Measurements from ENCODE around the gene CTIF.

The CTIF gene

DNA sequence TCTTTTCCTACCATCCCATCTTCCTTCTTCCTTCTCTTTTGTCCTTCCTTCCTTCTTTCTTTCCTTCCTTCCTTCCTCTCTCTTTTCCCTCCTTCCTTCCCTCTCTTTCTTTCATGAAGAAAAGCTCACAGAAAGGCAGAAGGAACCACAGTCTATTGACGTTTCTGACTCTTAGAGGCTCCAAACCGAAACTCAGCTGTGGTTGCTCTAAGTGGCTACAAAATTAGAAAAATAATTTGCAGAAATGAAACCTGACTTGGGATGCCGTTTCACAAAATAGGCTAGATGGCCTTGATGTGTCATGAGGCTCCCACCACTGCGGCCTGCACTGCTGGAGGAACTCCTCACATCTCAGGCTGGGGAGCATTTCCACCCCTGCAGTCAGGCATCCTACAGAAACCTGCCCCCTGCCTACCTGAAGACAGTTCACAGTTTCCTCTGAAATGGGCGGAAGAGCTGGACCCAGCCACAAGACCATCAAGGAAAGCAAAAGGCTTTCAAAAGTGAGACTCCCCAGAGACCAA lies 246.3 kb downstream of the CTIF start:
- H3K4me3 ChIP-seq (ENCODE audit: low read depth, low read length) = no peak overlapping the region
- DNase-seq (ENCODE audit: low read depth) = no peak

DNA sequence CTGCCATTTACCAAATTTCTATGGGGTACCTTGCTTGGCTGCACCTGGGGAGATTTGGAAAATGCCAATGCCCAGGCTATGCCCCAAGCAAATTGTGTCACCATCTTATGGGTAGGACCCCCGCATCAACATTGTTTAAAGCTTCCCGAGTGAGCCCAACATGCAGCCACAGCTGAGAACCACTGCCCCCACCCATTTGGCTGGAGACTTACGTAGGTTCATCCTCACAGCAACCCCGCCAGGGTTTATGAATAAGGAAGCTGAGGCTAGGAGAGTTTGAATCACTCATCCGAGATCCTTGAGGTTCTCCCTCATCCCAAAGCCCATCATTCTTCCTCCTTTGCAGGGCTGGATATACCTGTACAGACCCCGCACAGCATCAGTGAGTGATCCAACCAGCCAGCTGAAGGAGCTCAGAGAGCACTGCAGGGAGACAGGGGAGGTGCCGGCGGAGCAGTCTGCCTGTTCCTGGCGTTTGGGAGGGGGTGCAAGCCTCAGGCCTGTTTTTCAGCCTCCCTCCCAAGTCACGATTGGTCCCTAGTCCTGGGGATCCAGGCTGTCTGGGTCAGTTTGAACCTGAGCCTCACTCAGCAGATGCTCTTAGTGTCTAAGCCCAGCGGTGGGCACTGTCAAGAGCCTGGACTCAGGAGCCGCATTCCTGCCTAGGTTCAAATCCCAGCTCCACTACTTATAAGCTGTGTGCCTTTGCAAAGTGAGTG lies 247.1 kb downstream of the CTIF start:
- no peak for DNase-seq (ENCODE audit: low read depth)
- H3K4me3 ChIP-seq (ENCODE audit: low read depth, low read length) = no peak overlapping the region

DNA sequence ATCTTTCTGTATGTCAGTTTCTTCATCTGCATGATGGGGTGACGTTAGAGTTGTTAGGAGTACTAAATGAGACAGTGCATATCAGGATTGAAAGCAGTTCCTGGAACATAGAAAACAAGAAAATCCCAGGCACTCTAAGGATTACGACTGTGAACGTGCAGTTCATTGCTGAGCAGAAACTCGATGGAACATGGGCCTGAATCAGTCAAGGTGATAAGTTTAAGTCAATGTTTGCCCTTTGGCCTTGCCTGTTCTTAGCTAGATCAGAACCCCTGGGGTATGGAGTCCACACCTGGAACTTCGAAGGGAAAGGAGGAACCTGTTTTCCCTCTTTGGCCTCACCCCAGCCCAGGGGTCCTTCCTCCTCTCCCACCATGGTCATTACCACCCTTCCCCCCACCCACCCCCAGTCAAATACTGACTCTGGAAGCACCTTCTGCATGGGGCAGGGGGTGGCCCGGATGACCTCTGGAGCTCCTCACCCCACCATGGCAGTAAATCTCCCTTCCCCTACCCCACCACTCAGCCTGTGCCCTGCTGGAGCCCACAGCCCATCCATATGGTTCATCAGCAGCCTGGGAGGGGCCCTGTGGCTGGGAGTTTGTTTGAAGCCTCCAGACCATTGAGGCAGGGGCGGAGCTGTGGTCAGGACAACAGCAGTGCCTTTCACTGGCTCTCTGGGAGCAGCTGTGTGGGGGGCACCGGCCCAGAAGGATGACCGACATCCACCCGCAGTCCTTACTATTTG lies 247.8 kb downstream of the CTIF start:
- DNase-seq (ENCODE audit: low read depth) = no peak
- H3K4me3 ChIP-seq (ENCODE audit: low read depth, low read length) = no peak overlapping the region

DNA sequence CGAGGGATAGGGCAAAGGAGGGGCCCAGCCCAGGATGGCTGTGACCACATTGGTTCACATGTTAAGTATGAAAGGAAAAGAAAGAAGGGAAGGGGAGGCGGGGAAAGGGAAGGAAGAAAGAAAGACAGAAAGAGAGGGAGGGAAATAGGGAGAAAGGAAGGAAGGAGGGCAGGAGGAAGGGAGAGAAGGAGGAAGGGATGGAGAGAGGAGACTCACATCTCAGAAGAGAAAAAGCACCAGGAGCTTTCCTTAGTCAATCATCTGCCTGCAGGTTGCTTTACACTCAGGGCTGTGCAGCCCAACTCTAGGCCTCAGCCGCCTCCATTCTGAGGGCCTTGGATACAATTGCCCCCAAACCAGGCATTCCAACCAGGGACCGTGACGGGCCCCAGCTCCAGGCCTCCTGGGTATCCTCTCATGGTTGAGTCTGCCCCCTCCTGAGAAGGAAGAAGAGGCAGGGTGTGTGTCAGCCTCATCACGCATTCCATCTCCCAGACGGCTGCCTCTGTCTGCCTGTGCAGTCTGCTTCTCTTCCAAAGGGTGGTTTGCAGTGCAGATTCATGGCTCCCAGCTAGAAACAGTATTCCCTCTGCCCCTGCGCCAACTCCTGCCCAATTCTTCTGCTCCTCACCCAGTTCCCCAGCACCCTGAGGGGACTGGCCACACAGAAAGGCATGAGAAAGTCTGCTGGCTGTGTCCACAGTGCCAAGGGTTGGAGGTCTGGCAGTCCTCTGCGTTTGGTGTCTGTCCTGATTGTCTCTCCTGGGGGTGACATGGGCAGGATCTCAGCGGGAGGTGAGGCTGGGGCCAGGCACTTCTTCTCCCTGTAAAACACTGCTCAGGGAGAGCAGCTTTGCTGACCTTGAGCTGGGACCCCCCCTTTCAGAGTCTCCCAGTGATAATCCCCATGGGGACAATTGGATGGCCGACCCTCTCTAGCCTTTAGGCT lies 248.6 kb downstream of the CTIF start:
- no peak overlapping the region for H3K4me3 ChIP-seq (ENCODE audit: low read depth, low read length)
- DNase-seq (ENCODE audit: low read depth) = no peak

DNA sequence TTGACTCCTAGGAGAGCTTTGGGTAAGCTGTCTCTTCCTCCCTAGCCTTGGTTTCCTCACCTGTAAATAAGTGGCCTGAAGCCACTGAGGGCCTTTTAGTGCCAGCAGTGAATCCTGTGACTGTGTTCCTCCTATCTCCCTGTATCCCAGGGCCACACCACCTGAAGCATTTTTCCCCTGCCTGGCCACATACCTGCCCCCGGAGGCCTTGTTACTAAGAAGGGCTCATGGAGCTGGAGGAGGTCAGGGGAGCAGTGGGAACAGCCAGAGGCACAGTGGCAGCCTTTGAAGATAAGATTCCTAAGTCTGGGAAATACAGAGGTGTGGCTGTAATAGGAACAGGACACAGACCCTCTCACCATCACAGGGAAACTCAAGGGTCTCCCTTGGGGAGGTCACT lies 249.5 kb downstream of the CTIF start:
- H3K4me3 ChIP-seq (ENCODE audit: low read depth, low read length) = no peak overlapping the region
- no peak for DNase-seq (ENCODE audit: low read depth)

DNA sequence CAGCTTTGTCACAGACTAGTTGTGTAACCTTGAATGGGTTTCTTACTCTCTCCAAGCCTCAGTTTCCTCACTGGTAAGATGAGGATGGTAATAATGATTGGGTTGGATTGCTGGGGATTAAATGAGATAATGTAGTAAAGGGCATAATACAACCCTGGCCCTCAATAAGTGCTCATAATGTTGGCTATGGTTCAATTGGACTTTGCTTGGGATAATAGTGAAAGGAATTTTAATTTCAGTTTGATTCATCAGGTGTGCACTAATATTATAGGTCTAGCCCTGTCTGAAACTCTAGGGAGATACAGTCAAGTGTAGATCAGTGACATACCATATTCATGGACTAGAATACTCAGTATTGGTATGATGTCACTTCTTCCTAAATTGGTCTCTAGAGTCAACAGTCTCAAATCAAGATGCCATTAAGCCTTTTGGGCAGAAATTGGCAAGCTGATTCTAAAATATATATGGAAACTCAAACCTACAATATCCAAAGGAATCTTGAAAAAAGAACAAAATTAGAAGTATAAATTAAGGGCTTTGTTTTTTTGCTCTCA lies 250.5 kb downstream of the CTIF start:
- DNase-seq (ENCODE audit: low read depth) = no peak
- no peak overlapping the region for H3K4me3 ChIP-seq (ENCODE audit: low read depth, low read length)

DNA sequence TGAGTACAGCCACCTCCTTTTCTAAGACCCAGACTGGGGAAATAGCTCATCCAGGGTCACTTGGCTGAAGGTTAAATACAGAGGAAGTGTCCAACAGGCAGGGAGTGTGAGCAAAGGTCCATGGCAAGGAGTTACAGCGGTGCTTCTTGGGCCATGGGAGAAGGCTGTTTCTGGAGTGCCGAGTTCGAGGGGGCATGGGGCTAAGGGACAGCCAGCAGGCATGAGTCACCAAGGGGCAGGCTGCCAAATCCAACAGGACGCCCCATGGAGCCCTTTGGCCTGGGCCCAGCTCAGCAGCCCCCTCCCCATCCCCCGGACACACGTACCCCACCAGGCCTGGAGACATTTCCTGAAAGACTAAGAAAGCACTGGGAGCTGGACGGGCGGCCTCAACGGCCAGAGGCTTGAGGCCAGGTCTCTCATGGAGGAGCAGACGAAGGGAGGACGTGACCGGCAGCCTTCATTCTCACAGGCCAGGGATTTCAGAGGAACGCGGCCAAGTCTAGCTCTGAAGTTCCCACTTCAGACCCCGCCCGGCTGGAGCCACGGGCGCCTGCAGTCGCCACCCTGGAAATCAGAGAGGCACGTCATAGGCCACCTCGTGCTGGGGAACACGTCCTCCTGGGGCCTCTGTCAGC lies 251.5 kb downstream of the CTIF start:
- no peak overlapping the region for H3K4me3 ChIP-seq (ENCODE audit: low read depth, low read length)
- no peak for DNase-seq (ENCODE audit: low read depth)

DNA sequence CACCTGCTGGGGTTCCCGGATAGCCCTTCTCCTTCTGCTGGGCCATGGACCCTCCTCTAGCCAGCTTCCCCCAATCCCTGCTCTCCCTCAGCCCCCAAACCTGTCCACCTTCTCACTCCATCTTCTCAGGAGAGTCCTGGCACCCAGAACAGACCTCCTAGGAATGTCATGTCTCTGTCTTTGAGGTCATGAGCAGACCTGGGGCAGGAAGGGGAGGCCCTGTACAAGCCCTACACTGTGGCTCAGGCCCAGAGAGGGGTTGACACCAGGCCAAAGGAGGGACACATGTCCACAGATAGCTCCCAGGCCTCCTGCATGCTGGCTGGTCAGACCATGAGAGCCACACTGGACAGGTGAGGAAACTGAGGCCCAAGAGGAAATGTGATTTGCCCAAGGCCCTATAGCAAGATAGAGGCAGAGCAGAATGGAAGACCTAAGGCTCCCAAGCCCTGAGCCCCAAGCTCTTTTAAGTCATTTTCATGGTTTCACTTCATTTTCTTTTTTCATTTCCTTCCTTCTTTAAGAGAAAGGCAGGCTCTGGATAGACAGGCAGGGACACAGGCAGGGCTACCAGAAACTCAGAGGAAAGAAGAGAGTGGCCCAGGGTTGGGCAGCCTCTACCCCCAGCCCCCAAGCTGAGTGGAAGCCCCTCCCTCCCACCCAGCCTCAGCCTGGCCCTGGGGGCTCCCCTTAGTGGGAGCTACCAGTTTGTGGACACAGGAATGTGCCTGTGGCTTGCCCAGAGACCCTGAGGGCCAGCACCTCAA lies 252.2 kb downstream of the CTIF start:
- H3K4me3 ChIP-seq (ENCODE audit: low read depth, low read length) = no peak overlapping the region
- no peak for DNase-seq (ENCODE audit: low read depth)

DNA sequence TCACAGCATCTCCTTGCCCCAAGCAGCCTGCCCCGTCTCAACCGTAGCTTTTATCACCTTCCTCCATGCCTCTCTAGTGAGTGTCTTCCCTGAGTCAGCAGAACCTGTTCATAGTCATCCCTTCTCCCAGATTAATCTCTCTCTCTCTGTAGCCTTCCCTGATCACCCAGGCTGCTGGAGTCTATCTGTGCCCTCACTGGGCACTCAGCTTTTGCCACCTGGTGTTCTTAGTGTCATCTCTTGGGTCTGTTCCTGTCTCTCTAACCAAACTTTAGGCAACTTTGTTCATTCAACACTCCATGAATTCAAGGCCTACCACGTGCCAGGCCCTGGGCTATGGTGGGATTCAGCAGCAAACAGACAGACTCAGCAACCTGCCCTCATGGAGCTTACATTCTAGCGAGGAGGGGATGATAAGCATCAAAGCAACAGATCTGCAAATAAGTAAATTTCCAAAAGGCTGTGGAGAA lies 252.8 kb downstream of the CTIF start:
- no peak overlapping the region for H3K4me3 ChIP-seq (ENCODE audit: low read depth, low read length)
- no peak for DNase-seq (ENCODE audit: low read depth)

DNA sequence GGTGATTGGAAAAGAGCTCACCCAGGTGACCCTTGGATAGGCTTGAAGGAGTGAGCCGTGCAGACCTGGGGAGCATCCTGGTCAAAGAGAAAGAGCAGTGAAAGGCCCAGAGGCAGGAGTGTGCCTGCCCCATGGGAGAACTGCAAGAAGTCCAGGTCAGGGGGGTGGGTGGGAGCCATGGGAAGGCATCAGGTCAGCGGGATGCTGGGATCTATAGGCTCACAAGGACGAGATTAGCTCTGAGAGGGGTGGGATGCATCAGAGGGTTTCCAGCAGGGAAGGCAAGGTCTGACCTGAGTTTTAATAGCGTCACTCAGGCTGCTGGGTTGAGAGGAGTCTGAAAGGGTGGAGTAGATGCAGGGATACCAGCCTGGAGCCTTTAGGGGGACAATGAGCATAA lies 253.3 kb downstream of the CTIF start:
- no peak for DNase-seq (ENCODE audit: low read depth)
- no peak overlapping the region for H3K4me3 ChIP-seq (ENCODE audit: low read depth, low read length)

DNA sequence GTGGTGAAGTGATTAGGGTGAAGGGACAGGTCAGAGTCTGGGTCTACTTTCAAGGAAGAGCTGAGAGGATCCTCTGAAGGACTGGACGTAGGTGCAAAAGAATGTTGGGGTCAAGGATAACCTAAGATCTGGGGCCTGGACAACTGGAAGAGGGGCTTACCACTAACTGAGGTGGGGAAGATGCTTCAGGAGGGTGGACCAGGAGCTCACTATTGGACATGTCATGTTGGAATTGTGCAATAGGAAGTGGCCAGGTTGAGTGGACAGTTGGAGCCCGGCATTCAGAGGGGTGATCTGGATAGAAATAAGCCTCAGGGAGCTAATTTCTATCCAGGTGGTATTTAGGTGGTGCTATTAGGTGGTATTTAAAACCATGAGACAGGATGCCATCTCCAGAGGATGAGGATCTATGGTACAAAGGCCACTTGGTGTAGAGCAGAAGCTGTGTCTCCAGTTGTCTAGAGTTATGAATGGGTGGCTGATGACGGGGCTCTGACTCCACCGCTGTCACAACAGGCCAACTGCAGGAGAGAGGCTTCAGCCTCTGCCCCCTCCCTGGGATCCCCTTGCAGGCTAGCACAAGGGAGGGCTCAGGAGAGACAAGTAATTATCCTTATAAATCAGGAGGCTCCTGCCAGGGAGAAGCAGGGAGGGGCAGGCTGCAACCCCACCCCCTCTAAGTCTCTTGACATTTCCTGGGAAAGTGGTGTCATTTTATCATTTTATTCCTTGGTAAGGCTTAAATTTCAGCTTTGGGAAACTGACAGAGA lies 254.0 kb downstream of the CTIF start:
- H3K4me3 ChIP-seq (ENCODE audit: low read depth, low read length) = no peak overlapping the region
- no peak for DNase-seq (ENCODE audit: low read depth)

DNA sequence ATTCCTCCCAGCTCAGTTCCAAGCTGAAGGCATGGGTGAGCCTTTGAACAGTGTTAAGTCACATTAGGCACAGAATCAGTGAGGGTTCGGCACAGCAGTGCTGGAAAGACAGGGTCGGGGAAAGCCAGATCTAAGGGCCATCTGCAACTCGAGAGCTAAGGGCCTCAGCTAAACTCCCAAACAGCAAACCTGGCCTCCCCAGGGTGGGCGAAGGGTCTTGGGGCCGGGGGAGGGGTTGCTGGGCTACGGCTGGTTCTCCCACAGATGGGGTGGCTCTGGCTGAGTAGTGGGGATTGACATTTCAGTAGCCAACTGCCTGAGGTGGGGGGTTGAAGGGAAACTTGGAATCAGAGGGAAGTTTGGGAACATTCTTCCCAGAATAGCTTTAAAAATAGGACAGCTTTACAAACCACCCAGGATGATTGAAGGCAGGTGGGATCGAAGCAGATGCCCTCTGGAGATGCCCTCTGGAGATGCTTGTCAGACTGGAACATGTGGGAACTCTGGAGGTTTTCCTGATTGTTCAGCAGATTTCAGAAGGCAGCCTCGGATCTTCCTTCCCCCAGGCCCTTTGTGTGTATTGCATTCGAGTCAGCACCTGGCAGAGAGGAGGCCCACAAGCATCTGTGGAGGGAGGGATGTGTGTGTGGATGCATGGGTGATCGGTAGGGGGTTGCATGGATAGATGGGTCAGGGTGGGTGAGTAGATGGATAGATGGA lies 255.6 kb downstream of the CTIF start:
- no peak for DNase-seq (ENCODE audit: low read depth)
- no peak overlapping the region for H3K4me3 ChIP-seq (ENCODE audit: low read depth, low read length)

DNA sequence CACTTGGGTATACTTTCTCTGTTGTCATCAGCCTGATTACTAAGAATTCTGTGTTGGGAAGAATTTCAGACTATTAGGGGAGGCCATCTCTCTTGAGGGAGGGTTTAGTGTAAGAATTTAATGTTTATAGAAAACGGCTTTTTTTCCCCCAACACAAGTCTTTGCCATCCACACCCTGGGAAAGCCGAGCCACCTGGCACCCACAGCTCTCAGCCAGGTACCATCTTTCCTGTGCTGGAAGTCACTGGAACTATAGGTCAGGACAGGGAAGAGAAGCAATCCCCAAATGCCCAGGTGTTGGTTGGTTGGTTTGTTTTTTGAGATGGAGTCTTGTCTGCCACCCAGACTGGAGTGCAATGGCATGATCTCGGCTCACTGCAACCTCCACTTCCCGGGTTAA lies 256.9 kb downstream of the CTIF start:
- H3K4me3 ChIP-seq (ENCODE audit: low read depth, low read length) = no peak overlapping the region
- DNase-seq (ENCODE audit: low read depth) = no peak

DNA sequence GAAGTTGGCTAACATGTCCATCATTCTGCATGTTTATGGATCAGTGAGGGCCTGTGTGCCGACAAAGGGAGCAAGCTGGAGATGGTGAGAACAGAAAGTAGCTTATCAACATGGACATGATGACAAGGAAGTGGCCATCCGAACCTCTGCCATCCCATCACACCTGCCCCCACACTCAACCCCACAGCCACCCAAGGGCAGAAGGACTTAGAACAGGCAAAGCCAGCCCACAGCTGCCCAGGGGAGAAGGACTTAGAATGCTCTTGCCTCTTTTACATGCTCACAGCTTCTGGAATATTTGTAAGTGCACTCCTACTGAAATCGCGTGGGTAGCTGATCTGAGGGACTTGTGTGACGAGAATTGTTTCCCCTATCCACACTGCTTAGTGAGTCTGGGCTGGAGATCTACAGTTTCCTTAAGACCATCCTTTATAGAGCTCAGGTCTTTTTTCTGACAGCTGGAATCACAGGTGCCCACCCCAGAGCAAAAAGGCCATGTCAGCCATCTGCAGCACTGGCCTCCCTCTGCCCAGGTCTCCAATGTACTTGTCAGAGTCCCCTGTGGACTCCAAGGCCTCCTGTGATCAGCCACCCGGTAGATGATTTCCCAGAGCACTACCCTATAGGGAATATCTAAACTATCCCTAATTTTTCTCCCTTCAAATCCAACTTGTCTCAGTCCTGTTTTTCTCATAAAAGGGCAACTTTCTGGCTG lies 257.8 kb downstream of the CTIF start:
- no peak for DNase-seq (ENCODE audit: low read depth)
- H3K4me3 ChIP-seq (ENCODE audit: low read depth, low read length) = no peak overlapping the region

DNA sequence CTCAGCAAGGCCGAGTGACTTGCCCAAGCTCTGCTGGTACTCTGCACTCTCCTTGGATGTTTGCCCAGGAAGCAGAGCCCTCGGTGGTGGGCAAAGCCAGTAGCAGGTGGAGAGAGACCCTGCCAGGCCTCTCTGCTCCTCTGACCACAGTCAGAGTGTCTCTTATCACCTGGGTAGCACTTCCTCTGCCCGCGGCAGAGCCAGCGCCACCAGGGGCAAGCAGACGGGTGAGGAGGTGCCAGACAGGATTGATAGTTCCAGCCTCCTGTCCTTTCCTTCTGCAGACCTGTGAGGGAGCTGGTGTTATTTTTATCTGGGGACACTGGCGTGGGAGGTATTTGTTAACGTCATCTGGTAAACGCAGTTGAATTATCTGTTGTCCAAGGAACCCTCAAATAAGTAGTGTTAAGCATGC lies 259.0 kb downstream of the CTIF start:
- DNase-seq (ENCODE audit: low read depth) = no peak

More for the DNA sequence above, 259.0 kb downstream of the CTIF start:
- H3K4me3 ChIP-seq (ENCODE audit: low read depth, low read length) = no peak overlapping the region

Data from skeletal muscle cell (primary cell).